ENCODE data around the gene AIF1.

- no peak for TF ChIP-seq CTCF (conservative IDR thresholded peaks at IDR 0.05 in 1 of 2, IDR thresholded peaks at IDR 0.05 in 1 of 2; ENCODE audit: low read depth in 1 of 2, low read length in 2 of 2)
- no peak for TF ChIP-seq EZH2 (IDR thresholded peaks at IDR 0.05; ENCODE audit: low read length, missing control alignments)
Measured at GRCh38 chr6:31586599-31587281, 28.3 kb upstream of the AIF1 start.

Data from fibroblast of lung (primary cell).